ENCODE data around the gene ICOS. TPM values are rescaled to one million over a fixed set of nuclear protein-coding genes. Genes with fewer than 3 reads are reported as not detected.

Gene ICOS
- total and polyA plus RNA-seq, 2 of the 4 experiments (the other 2 are of a cell fraction) = not detected

GRCh38 chr2:203996692-203997091 is 60.1 kb downstream of the ICOS start:
- no peaks in the 10 kb centered on the region for H3K9me3 ChIP-seq (ENCODE audit: control insufficient read depth, insufficient read depth, low read length)
- intact Hi-C loops (cut with micrococcal nuclease) (no loop called here), in situ Hi-C loops (cut with MboI; ENCODE audit: low sequenced_read_pairs) (no loop called here), dilution Hi-C loops (cut with HindIII; ENCODE audit: low sequenced_read_pairs, unreplicated experiment) (no loop called here)
- H2AK5ac ChIP-seq (ENCODE audit: low read depth, low read length) = no peak overlapping the region
- ATAC-seq (ENCODE audit: low read depth) (no peak), DNase-seq (no peak)
- no peak overlapping the region for H3K9ac ChIP-seq (ENCODE audit: low read depth, low read length)
- H3K18ac ChIP-seq (ENCODE audit: low read depth, low read length) = no peak overlapping the region
- no peak overlapping the region for H4K8ac ChIP-seq (ENCODE audit: low read depth in 2 of 2, low read length in 2 of 2)
- no peaks in the 10 kb centered on the region for H4K20me1 ChIP-seq (ENCODE audit: insufficient read depth, low read length)
- H4K5ac ChIP-seq (ENCODE audit: low read depth, low read length) = no peak overlapping the region
- H2BK120ac ChIP-seq (ENCODE audit: low read depth, low read length) = no peak overlapping the region
- no peak overlapping the region for H4K91ac ChIP-seq (ENCODE audit: insufficient read depth, low read depth, low read length)
- no peak overlapping the region for H3K56ac ChIP-seq (ENCODE audit: extremely low read depth, insufficient read depth, low read length)
- BruUV-seq (replicated peaks) = no TSS peak
- ChIA-PET CTCF (no interaction called here), POLR2A (ENCODE audit: unreplicated experiment) (no interaction called here)
- no peak overlapping the region for H3K4me2 ChIP-seq (ENCODE audit: low read depth, low read length)
- H2AK9ac ChIP-seq (replicated peaks; ENCODE audit: low read depth, low read length, poor library complexity) = no peak overlapping the region
- no peak overlapping the region for H2AFZ ChIP-seq (replicated peaks; ENCODE audit: low read length, poor library complexity)
- no peak overlapping the region for H3K4ac ChIP-seq (ENCODE audit: low read depth, low read length)
- H3K23ac ChIP-seq (ENCODE audit: low read depth, low read length) = no peak overlapping the region
- no peaks in the 10 kb centered on the region; the same call in 1 of the 2 replicates for H3K27me3 ChIP-seq (ENCODE audit: control insufficient read depth, insufficient read depth, low read length)
- H2BK20ac ChIP-seq (ENCODE audit: low read depth, low read length) = no peak overlapping the region
- H2BK15ac ChIP-seq (ENCODE audit: low read depth, low read length) = no peak overlapping the region
- H3K27ac ChIP-seq (ENCODE audit: insufficient read depth, low read length) = no peak overlapping the region
- H3K79me1 ChIP-seq (ENCODE audit: low read depth in 1 of 2, low read length in 2 of 2) = no peaks in the 10 kb centered on the region
- H2BK5ac ChIP-seq (ENCODE audit: low read depth, low read length, poor library complexity, severe bottlenecking) = no peak overlapping the region
- H3K4me3 ChIP-seq (ENCODE audit: insufficient read depth, low read depth, low read length) = no peak overlapping the region
- 43% methylated on average over 2 of the region's 5 CpGs; no CpG with 5 or more reads in 1 of the 2 experiments for WGBS, 2 experiments (ENCODE audit: extremely low coverage in 2 of 2, insufficient read length in 1 of 2)
- H3K4me1 ChIP-seq (ENCODE audit: control insufficient read depth, insufficient read depth, low read length) = no peaks in the 10 kb centered on the region
- no peak overlapping the region for H3K14ac ChIP-seq (replicated peaks; ENCODE audit: low read depth, low read length)
- no peaks in the 10 kb centered on the region for H3K36me3 ChIP-seq (ENCODE audit: control insufficient read depth, insufficient read depth, low read length)
- no peaks in the 10 kb centered on the region for H3K9me1 ChIP-seq (ENCODE audit: insufficient read depth, low read length)
- TF ChIP-seq ELK1 (IDR thresholded peaks at IDR 0.05; ENCODE audit: borderline replicate concordance, low read depth, low read length) (no peak), CHD1 (IDR thresholded peaks at IDR 0.05; ENCODE audit: low read depth, low read length) (no peak), FOS (IDR thresholded peaks at IDR 0.05; ENCODE audit: low read depth, low read length) (no peak), RAD21 (IDR thresholded peaks at IDR 0.05; ENCODE audit: low read length) (no peak), NFE2L2 (IDR thresholded peaks at IDR 0.05; ENCODE audit: low read depth, low read length) (no peak), RFX5 (IDR thresholded peaks at IDR 0.05; ENCODE audit: low read depth, low read length) (no peak), MXI1 (IDR thresholded peaks at IDR 0.05; ENCODE audit: borderline replicate concordance, low read depth, low read length) (no peak), RCOR1 (IDR thresholded peaks at IDR 0.05; ENCODE audit: insufficient replicate concordance, low read length) (no peak)

Measured in IMR-90 (cell line).